ENCODE measurements around the gene CAV3.
A peak's percentile ranks its signal among the peaks of the same experiment; 100 is the strongest.

CAV3 gene

GRCh38 chr3:8790529-8790928 lies 56.9 kb downstream of the CAV3 start:
- Histone ChIP-seq H3K27me3 (ENCODE audit: insufficient read depth, low read depth, severe bottlenecking) (no peaks in the 10 kb centered on the region), H3K36me3 (no peaks in the 10 kb centered on the region), H3K27ac (no peak overlapping the region), H3K9me3 (ENCODE audit: severe bottlenecking) (no peaks in the 10 kb centered on the region), H3K4me3 (ENCODE audit: low read depth, low read length) (no peak overlapping the region)
- no peak for TF ChIP-seq CTCF (IDR thresholded peaks at IDR 0.05; ENCODE audit: low read depth, low read length)
- DNase-seq, result no peak

GRCh38 chr3:8793242-8793641 lies 59.6 kb downstream of the CAV3 start:
- Histone ChIP-seq H3K36me3 (no peaks in the 10 kb centered on the region), H3K27me3 (ENCODE audit: insufficient read depth, low read depth, severe bottlenecking) (no peaks in the 10 kb centered on the region), H3K27ac (no peak overlapping the region), H3K9me3 (ENCODE audit: severe bottlenecking) (no peaks in the 10 kb centered on the region), H3K4me3 (ENCODE audit: low read depth, low read length) (no peak overlapping the region)
- no peak for TF ChIP-seq CTCF (IDR thresholded peaks at IDR 0.05; ENCODE audit: low read depth, low read length)
- peak; percentile 37 for DNase-seq

DNA sequence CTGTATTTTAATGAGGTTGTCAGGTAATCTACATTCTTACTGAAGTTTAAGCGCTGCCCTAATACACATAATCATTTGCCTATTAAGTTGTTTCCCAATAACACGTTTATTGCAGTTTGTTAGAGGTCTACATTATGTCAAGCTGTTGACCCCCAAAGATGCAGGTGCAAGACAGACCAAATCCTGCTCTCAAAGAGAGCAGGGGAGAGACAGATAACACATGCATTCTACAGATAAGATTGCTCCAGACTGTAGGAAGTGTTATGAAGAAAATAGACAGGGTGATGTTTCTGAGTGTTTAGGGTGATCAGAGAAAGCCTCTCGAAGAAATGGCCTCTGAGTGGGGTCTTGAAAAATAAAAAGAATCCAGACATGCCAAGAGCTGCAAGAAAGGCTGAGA lies 60.6 kb downstream of the CAV3 start:
- no peak overlapping the region for H3K27ac ChIP-seq
- no peaks in the 10 kb centered on the region for H3K36me3 ChIP-seq
- H3K4me3 ChIP-seq (ENCODE audit: low read depth, low read length), result no peak overlapping the region
- H3K27me3 ChIP-seq (ENCODE audit: insufficient read depth, low read depth, severe bottlenecking), result no peaks in the 10 kb centered on the region
- no peak for TF ChIP-seq CTCF (IDR thresholded peaks at IDR 0.05; ENCODE audit: low read depth, low read length)
- no peaks in the 10 kb centered on the region for H3K9me3 ChIP-seq (ENCODE audit: severe bottlenecking)
- DNase-seq, result no peak

All from WERI-Rb-1 (cell line).